A549 (cell line): ENCODE data around the gene EPS8L2. TPM values are rescaled to one million over a fixed set of nuclear protein-coding genes. Genes with fewer than 3 reads are reported as not detected.

Source experiments
- ATAC-seq, 2 experiments: fragments of 200-7000 bp in 1 of 2; fragments of >200 bp in 1 of 2; cut with Nextera tagmentation in 1 of 2; cut with Tn5 transposase in 1 of 2; 3 replicates each; pipeline versions ENCODE4 v1.8.0 to v1.9.1; 2018 to 2020; ENCODE audit warnings: mild to moderate bottlenecking in 1 of 2, moderate library complexity in 1 of 2
- CTCF ChIA-PET: fragments of 300-600 bp; sonication (Branson Sonifier 250); formaldehyde crosslinking; extraction: SDS; loops from one replicate; lab custom pipeline; 2021; ENCODE audit warnings: antibody characterized with exemption, inconsistent platforms; lab: Yijun Ruan, JAX
- POLR2A ChIA-PET: fragments of 350-600 bp; formaldehyde crosslinking; extraction: SDS; loops from one replicate; lab custom pipeline; 2021; ENCODE audit warnings: antibody characterized with exemption, inconsistent platforms; lab: Yijun Ruan, JAX
- DNase-seq, 2 experiments: peaks; one replicate each; pipeline versions ENCODE4 v3.0.0 to v3.0.0-alpha.2; 2011 to 2016; ENCODE audit warnings: low read depth in 1 of 2, low spot score in 1 of 2
- FAIRE-seq: peaks from 2 replicates; lab custom pipeline; 2011; peaks lifted over from hg19 to GRCh38; lab: Jason Lieb, UNC
- H3K27ac ChIP-seq, 2 experiments: fragments of >200 bp; sonication (Bioruptor Twin); formaldehyde crosslinking; 3 replicates each; pipeline ENCODE4 v1.5.1; 2016 to 2017
- H3K4me1 ChIP-seq: fragments of >200 bp; sonication (Bioruptor Twin); formaldehyde crosslinking; 3 replicates; pipeline ENCODE4 v1.6.1; 2016
- H3K4me2 ChIP-seq: fragments of >200 bp; sonication (Bioruptor Twin); formaldehyde crosslinking; 3 replicates; pipeline ENCODE4 v1.6.1; 2016
- H3K4me3 ChIP-seq: fragments of >200 bp; sonication (Bioruptor Twin); formaldehyde crosslinking; 3 replicates; pipeline ENCODE4 v1.5.1; 2016
- H3K9me3 ChIP-seq: fragments of >200 bp; sonication (Bioruptor Twin); formaldehyde crosslinking; 3 replicates; pipeline ENCODE4 v1.6.1; 2016
- CBX2 ChIP-seq: fragments of 200-600 bp; sonication (generic); IDR thresholded peaks from 2 replicates; pipeline ENCODE4 v1.6.1; 2016; ENCODE audit warnings: low read depth, mild to moderate bottlenecking, borderline replicate concordance
- FOSL2 ChIP-seq, 2 experiments: fragments of 450-650 bp in 1 of 2; fragments of >200 bp in 1 of 2; sonication (Bioruptor Twin) in 1 of 2; formaldehyde crosslinking; IDR thresholded peaks; 2 replicates each; pipeline versions ENCODE4 v1.5.0 to v1.6.1; 2016 to 2020; ENCODE audit warnings: mild to moderate bottlenecking in 1 of 2, moderate library complexity in 1 of 2
- GATA3 ChIP-seq: IDR thresholded peaks from 2 replicates; pipeline ENCODE4 v1.6.1; 2012; ENCODE audit warnings: borderline replicate concordance
- HDAC2 ChIP-seq: fragments of 200-600 bp; sonication (generic); IDR thresholded peaks from 2 replicates; pipeline ENCODE4 v1.6.1; 2016
- JUN ChIP-seq, 2 experiments: fragments of >200 bp; sonication (Bioruptor Twin); formaldehyde crosslinking; IDR thresholded peaks; 2 replicates in 1 of 2; 3 replicates in 1 of 2; pipeline ENCODE4 v1.6.1; 2016 to 2017
- KDM1A ChIP-seq: fragments of 200-600 bp; sonication (generic); IDR thresholded peaks from 2 replicates; pipeline ENCODE4 v1.6.1; 2016; ENCODE audit warnings: low read depth, mild to moderate bottlenecking
- KDM5A ChIP-seq: fragments of 200-600 bp; sonication (generic); IDR thresholded peaks from 2 replicates; pipeline ENCODE4 v1.6.1; 2016; ENCODE audit warnings: antibody characterized with exemption, mild to moderate bottlenecking
- MAFK ChIP-seq: fragments of 450-650 bp; IDR thresholded peaks from 2 replicates; pipeline ENCODE4 v1.6.1; 2014; ENCODE audit not compliant: partially characterized antibody
- PHF8 ChIP-seq: fragments of 200-600 bp; sonication (generic); IDR thresholded peaks from 2 replicates; pipeline ENCODE4 v1.6.1; 2016; ENCODE audit warnings: low read depth, mild to moderate bottlenecking, antibody characterized with exemption, moderate library complexity, borderline replicate concordance
- POLR2A ChIP-seq: IDR thresholded peaks from 2 replicates; pipeline ENCODE4 v1.6.1; 2012; ENCODE audit warnings: mild to moderate bottlenecking, low read length
- RFX5 ChIP-seq: fragments of 450-650 bp; IDR thresholded peaks from 2 replicates; pipeline ENCODE4 v1.7.1; 2014; ENCODE audit warnings: antibody characterized with exemption, mild to moderate bottlenecking, moderate library complexity
- RNF2 ChIP-seq: fragments of 200-600 bp; sonication (generic); IDR thresholded peaks from 2 replicates; pipeline ENCODE4 v1.6.1; 2016; ENCODE audit warnings: low read depth, mild to moderate bottlenecking, antibody characterized with exemption, moderate library complexity, borderline replicate concordance
- SMC3 ChIP-seq: fragments of >200 bp; sonication (Bioruptor Twin); formaldehyde crosslinking; IDR thresholded peaks from 3 replicates; pipeline ENCODE4 v1.6.1; 2018; ENCODE audit warnings: inconsistent platforms
- TFCP2L1 ChIP-seq: fragments of 250-450 bp; sonication (Bioruptor Pico); IDR thresholded peaks from 2 replicates; pipeline ENCODE4 v1.5.0; 2021; ENCODE audit warnings: mild to moderate bottlenecking
- ZC3H11A ChIP-seq: fragments of 450-650 bp; IDR thresholded peaks from 2 replicates; pipeline ENCODE4 v1.6.1; 2014; ENCODE audit warnings: antibody characterized with exemption, mild to moderate bottlenecking
- WGBS: methylation state at CpG from one replicate; pipeline ENCODE4 v1.1.6; 2017; ENCODE audit errors: missing lambda C conversion rate; 5-methylcytosine and 5-hydroxymethylcytosine counted together
- polyA minus RNA-seq: library from RNA; depleted of rRNA, polyadenylated mRNA; stranded (reverse); fragments of >200 nt; gene quantifications from 2 replicates; pipeline ENCODE4 v1.2.3, GENCODE V29; 2011; rRNA and poly(A)+ RNA removed
- polyA plus RNA-seq, 4 experiments: library from polyadenylated mRNA; depleted of rRNA in 3 of 4; stranded (reverse); fragments of >200 nt; fragmentation: RNase III in 1 of 4; extraction: RNeasy Plus Mini Kit Qiagen cat#74134 plus additional on column Dnase treatment in 1 of 4; gene quantifications; 2 replicates in 3 of 4; 3 replicates in 1 of 4; pipeline ENCODE4 v1.2.3, GENCODE V29; 2011 to 2017
- TF ChIP-seq, protein P1 (sequence below): IDR thresholded peaks from 2 replicates; pipeline ENCODE4 v1.6.1; 2012
- TF ChIP-seq, protein P2 (sequence below): fragments of >200 bp; sonication (Bioruptor Twin); formaldehyde crosslinking; IDR thresholded peaks from 3 replicates; pipeline ENCODE4 v1.6.1; 2016
- TF ChIP-seq, protein P3 (sequence below): fragments of >200 bp; sonication (Bioruptor Twin); formaldehyde crosslinking; IDR thresholded peaks from 3 replicates; pipeline ENCODE4 v1.5.1; 2016
- TF ChIP-seq, protein P4 (sequence below): IDR thresholded peaks from 2 replicates; pipeline ENCODE4 v1.6.1; 2012; ENCODE audit warnings: low read depth, borderline replicate concordance

The EPS8L2 gene
- 60.7 and 69.9 TPM in 2 replicates for polyA plus RNA-seq (2011; rRNA removed)
- polyA plus RNA-seq (2012; cell fraction: cytosol; rRNA removed) = 99.7 and 117 TPM in 2 replicates
- polyA plus RNA-seq (2012; cell fraction: nucleus; rRNA removed) = 612 and 775 TPM in 2 replicates
- 144 to 163 TPM (median 154 TPM) in 3 replicates for polyA plus RNA-seq (2017; fragmentation: RNase III; extraction: RNeasy Plus Mini Kit Qiagen cat#74134 plus additional on column Dnase treatment)
- polyA minus RNA-seq = 56.6 and 63.8 TPM in 2 replicates

- FAIRE-seq (no peak), ATAC-seq (peak; percentile 45 to 49), DNase-seq (peak in 1 of 2 experiments; percentile 56)
- Histone ChIP-seq H3K9me3 (no peaks in the 10 kb centered on the region), H3K4me1 (peaks cover 69% of the 10 kb centered on the region), H3K4me3 (peak within 1 kb of the TSS; percentile 97), H3K4me2 (peak within 1 kb of the TSS; percentile 100), H3K27ac (peak within 1 kb of the TSS; percentile 91 to 99)
- TF ChIP-seq JUN (IDR thresholded peaks at IDR 0.05) (peak; percentile 20 to 21; a peak in 1 of 5 replicates), HDAC2 (no peak), PHF8 (peak; percentile 9; the same call in 1 of the 2 replicates), SMC3 (no peak), RNF2 (no peak), FOSL2 (IDR thresholded peaks at IDR 0.05) (no peak), FOSL2 (CRISPR knock-in tag; IDR thresholded peaks at IDR 0.05) (no peak), TFCP2L1 (no peak), ZC3H11A (no peak), MAFK (no peak), CBX2 (no peak), POLR2A (peak; percentile 53)
- TF ChIP-seq, protein P1, sequence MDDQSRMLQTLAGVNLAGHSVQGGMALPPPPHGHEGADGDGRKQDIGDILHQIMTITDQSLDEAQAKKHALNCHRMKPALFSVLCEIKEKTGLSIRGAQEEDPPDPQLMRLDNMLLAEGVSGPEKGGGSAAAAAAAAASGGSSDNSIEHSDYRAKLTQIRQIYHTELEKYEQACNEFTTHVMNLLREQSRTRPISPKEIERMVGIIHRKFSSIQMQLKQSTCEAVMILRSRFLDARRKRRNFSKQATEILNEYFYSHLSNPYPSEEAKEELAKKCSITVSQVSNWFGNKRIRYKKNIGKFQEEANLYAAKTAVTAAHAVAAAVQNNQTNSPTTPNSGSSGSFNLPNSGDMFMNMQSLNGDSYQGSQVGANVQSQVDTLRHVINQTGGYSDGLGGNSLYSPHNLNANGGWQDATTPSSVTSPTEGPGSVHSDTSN = 0 out of 2 replicates have a peak, but pooled peaks have one; percentile 10
- TF ChIP-seq, protein P2, sequence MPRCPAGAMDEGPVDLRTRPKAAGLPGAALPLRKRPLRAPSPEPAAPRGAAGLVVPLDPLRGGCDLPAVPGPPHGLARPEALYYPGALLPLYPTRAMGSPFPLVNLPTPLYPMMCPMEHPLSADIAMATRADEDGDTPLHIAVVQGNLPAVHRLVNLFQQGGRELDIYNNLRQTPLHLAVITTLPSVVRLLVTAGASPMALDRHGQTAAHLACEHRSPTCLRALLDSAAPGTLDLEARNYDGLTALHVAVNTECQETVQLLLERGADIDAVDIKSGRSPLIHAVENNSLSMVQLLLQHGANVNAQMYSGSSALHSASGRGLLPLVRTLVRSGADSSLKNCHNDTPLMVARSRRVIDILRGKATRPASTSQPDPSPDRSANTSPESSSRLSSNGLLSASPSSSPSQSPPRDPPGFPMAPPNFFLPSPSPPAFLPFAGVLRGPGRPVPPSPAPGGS = 0 out of 3 replicates have a peak, but pooled peaks have one; percentile 33
- TF ChIP-seq, protein P3, sequence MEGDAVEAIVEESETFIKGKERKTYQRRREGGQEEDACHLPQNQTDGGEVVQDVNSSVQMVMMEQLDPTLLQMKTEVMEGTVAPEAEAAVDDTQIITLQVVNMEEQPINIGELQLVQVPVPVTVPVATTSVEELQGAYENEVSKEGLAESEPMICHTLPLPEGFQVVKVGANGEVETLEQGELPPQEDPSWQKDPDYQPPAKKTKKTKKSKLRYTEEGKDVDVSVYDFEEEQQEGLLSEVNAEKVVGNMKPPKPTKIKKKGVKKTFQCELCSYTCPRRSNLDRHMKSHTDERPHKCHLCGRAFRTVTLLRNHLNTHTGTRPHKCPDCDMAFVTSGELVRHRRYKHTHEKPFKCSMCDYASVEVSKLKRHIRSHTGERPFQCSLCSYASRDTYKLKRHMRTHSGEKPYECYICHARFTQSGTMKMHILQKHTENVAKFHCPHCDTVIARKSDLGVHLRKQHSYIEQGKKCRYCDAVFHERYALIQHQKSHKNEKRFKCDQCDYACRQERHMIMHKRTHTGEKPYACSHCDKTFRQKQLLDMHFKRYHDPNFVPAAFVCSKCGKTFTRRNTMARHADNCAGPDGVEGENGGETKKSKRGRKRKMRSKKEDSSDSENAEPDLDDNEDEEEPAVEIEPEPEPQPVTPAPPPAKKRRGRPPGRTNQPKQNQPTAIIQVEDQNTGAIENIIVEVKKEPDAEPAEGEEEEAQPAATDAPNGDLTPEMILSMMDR = no peak
- TF ChIP-seq, protein P4, sequence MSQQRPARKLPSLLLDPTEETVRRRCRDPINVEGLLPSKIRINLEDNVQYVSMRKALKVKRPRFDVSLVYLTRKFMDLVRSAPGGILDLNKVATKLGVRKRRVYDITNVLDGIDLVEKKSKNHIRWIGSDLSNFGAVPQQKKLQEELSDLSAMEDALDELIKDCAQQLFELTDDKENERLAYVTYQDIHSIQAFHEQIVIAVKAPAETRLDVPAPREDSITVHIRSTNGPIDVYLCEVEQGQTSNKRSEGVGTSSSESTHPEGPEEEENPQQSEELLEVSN = 0 out of 2 replicates have a peak, but pooled peaks have one; percentile 21
- ChIA-PET POLR2A (interaction anchor here (0.7 to 3.5 kb wide), 2 partner anchors 10 to 14 kb away, joined by 3 to 41 read pairs; partner anchors contain the start of genes DEAF1 and TMEM80), CTCF (interaction anchor here (1.1 to 26.0 kb wide), 5 partner anchors 10 to 152 kb away, joined by 3 to 599 read pairs (median 4); partner anchors contain the start of genes DEAF1 and TMEM80)
- 1% methylated on average over 14 of the region's 90 CpGs for WGBS
Observed at GRCh38 chr11:705646-706438, at the start of gene EPS8L2. EPS8L2 (plus strand) TSS chr11:706231; CDS start chr11:709408, 3,177 bp downstream.

DNA sequence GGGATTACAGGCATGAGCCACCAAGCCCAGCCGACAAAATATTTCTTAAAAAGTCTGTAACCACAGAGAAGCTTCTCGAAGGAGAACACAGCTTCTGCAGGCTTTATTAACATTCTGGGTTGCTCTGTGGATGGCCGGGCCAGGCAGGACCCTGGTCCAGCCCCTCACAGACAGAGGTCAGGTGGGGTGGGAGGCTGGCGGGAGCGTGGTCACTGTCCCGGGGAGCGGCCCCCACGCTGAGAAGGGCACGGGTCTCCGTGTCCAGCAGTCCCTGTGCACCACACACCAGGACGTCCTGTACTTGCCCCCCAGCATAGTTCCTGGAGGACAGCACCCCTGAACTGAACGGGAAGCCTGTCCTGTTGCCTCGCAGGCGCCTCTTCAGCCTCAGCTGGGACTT lies 49.6 kb upstream of the EPS8L2 start:
- ATAC-seq = no peak; a peak in 1 of 6 replicates
- Histone ChIP-seq H3K9me3 (no peaks in the 10 kb centered on the region), H3K4me2 (no peak overlapping the region), H3K4me1 (peaks cover 14% of the 10 kb centered on the region), H3K4me3 (no peak overlapping the region), H3K27ac (no peak overlapping the region)
- ChIA-PET POLR2A (interaction anchor here (0.7 to 1.3 kb wide), 3 partner anchors 13 to 1496 kb away, joined by 3 read pairs; no protein-coding TSS in a partner anchor), CTCF (interaction anchor here (0.7 to 3.8 kb wide), 6 partner anchors 9 to 102 kb away, joined by 3 to 21 read pairs (median 6); partner anchors contain the start of genes DEAF1 and TMEM80)
- WGBS = 96% methylated on average over 12 of the region's 14 CpGs
- no peak for FAIRE-seq
- no peak for DNase-seq
- no peak for TF ChIP-seq JUN (IDR thresholded peaks at IDR 0.05)
- no peak for TF ChIP-seq KDM5A
- TF ChIP-seq, protein P2 = no peak
- no peak for TF ChIP-seq KDM1A
- TF ChIP-seq GATA3 = no peak
- no peak for TF ChIP-seq RFX5
- TF ChIP-seq FOSL2 (IDR thresholded peaks at IDR 0.05) = no peak
- no peak for TF ChIP-seq FOSL2 (CRISPR knock-in tag; IDR thresholded peaks at IDR 0.05)
